HG03045 (cell line): ENCODE results near the gene TBC1D3.
"Not testable (repeated sequence)": the region's sequence is repeated elsewhere in the genome, so short reads cannot be mapped to it uniquely, and the experiment has no call there.

Experiments
- ATAC-seq: cut with Tn5 transposase; IDR thresholded peaks from one replicate; pipeline ENCODE4 v1.9.1; 2021; ENCODE audit warnings: mild to moderate bottlenecking, moderate library complexity; ENCODE audit not compliant: unreplicated experiment

The TBC1D3 gene

DNA sequence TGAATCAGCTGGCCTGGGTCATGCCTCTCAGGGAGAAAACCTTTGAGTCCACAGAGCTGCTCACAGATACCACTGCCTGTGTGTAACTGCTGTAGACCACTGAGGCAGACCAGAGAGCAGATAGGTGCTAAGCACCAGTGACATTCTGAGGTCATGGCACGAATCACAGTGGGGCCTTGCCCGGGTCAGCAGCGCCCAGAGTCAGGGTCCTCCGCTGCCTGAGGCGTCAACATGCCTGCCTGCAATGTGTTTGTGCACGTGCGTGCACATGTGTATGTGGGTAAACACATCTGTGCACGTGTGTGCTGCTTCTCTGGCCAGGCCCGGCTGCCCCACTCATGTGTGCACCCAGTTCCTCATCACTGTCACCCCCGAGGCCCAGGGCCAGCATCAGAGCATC is at the start of gene TBC1D3:
Gene TBC1D3, minus strand, starts transcription at position 101 of the 400 bp plus-strand sequence. CDS start 1,526 bp downstream, outside the sequence.
- not testable (repeated sequence) for ATAC-seq

DNA sequence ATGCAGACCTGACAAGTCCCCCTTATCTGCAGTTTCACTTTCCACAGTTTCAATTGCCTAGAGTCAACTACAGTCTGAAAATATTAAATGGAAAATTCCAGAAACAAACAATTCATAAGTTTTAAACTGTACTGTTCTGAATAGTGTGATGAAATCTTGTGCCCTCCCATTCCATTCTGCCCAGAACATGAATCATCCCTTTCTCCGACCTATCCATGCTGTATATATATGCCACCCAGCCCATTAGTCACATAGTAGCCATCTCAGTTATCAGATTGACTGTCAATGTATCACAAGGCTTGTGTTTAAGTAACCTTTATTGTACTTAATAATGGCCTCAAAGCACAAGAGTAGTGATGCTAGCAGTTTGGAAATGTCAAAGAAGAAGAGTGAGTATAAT is 40.4 kb upstream of the TBC1D3 start:
- ATAC-seq, result not testable (repeated sequence)

DNA sequence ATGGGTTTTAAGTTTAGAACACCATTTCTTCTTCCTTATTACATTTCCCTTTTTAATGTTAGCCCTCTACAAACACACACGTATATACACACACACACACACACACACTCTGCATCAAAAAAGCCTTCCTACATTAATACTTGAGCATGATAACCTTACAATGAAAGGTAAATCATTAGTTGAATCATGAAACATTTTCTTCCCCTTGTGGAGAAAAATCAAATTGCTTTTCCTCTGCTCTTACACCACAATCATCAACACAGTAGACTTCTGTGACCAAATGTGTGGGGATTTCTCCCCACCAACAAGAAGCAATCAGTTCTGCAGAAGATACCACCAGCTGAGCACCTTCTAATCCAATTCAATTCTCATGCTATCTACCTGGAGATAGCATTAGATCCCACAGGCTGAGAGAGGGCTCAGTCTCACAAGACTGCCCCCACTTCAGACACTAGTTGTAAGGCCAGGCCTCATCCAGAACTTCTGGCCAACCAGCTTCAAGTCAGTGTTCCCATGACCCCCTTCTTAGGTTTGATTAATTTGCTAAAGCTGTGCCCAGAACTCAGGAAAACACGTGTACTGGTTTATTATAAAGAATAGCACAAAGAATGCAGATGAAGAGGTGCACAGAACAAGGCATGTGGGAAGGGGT is 33.6 kb upstream of the TBC1D3 start:
- not testable (repeated sequence) for ATAC-seq

DNA sequence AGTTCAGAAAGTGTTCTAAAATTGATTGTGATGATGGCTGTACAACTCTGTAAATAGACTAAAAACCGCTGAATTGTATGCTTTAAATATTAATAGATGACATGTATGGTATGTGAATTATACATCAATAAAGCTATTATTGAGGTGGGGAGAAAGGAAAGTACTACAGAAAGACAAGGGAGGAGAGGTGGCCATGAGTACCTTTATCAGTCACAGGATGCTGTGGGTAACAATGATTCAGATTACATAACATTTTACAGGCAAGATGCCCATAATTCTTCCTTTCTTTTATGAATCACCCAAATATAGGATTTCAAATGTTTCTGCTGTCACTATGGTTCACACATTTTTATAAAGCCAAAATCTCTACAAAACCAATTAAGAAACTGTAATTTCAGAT is 28.5 kb upstream of the TBC1D3 start:
- not testable (repeated sequence) for ATAC-seq

DNA sequence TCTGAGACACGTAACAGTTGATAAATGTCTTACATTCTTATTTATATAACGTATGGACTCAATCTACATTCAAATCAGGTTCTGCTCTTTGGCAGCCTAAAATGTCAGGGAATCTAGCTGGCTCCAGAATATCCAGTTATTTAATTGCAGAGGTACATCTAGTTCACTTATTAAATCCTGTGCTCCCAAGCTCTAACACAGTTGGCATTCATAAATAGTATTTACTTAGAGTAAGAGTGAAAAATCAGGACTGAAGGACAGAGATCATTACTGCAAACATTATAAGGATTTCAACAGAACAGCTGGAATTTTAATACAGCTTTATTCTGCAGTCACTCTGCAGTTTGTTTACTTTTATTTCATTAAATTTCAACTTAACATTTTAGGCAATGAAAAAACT is 7.9 kb upstream of the TBC1D3 start:
- ATAC-seq, result not testable (repeated sequence)

DNA sequence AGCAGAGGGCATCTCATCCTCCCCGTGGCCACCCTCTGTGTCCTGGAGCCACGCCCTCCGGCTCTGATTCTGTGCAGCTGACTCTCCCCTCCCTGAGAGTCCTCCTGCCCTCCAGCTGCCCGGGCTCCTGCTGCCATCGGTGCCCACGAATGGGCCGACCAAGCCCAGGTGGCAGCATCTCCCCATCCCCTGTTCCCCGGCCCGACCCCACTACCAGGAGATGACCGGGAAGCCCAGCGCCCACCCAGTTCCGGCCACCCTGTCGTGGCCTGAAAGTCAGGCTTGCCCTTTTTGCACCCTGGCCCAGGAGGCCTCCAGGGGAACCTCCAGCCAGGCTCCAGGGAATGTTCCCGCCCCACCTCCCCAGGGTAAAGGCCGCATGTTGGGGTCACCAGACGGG is 57.5 kb downstream of the TBC1D3 start:
- not testable (repeated sequence) for ATAC-seq
